NT2/D1 (cell line): ENCODE results near the gene RAB40C.
"Not testable (repeated sequence)": the region's sequence is repeated elsewhere in the genome, so short reads cannot be mapped to it uniquely, and the experiment has no call there.

ENCODE experiments used
- DNase-seq: peaks from one replicate; pipeline ENCODE4 v3.0.0-alpha.2; 2011; ENCODE audit warnings: low read depth, low spot score
- H3K27me3 ChIP-seq: 2 replicates; pipeline ENCODE4 v1.6.0; 2011; ENCODE audit warnings: mild to moderate bottlenecking; ENCODE audit not compliant: insufficient read length, insufficient read depth
- H3K36me3 ChIP-seq: 2 replicates; pipeline ENCODE4 v1.6.1; 2011; ENCODE audit warnings: mild to moderate bottlenecking, low read length, mixed read lengths; ENCODE audit not compliant: insufficient read depth, insufficient read length
- H3K4me1 ChIP-seq: 2 replicates; pipeline ENCODE4 v1.5.1; 2011; ENCODE audit not compliant: insufficient read depth, insufficient read length
- H3K4me3 ChIP-seq: 2 replicates; pipeline ENCODE4 v1.5.1; 2011; ENCODE audit warnings: low read depth; ENCODE audit not compliant: insufficient read length
- H3K9ac ChIP-seq: 2 replicates; pipeline ENCODE4 v1.6.0; 2011; ENCODE audit warnings: low read depth; ENCODE audit not compliant: insufficient read length
- H3K9me3 ChIP-seq: 2 replicates; pipeline ENCODE4 v1.5.1; 2011; ENCODE audit warnings: mild to moderate bottlenecking, low read length; ENCODE audit not compliant: insufficient read depth
- SUZ12 ChIP-seq: IDR thresholded peaks from 2 replicates; pipeline ENCODE4 v1.6.1; 2011; ENCODE audit not compliant: insufficient read length, insufficient read depth; ENCODE audit errors: extremely low read depth
- YY1 ChIP-seq: IDR thresholded peaks from 2 replicates; pipeline ENCODE4 v1.6.1; 2011; ENCODE audit not compliant: insufficient read length, insufficient read depth
- ZNF274 ChIP-seq: IDR thresholded peaks from 2 replicates; pipeline ENCODE4 v1.6.1; 2011; ENCODE audit warnings: mild to moderate bottlenecking, low read depth, low read length

Gene RAB40C

GRCh38 chr16:595094-595528 lies 5.2 kb downstream of the RAB40C start:
- peaks cover 9% of the 10 kb centered on the region for H3K4me1 ChIP-seq
- no peaks in the 10 kb centered on the region; the same call in 1 of the 2 replicates for H3K9me3 ChIP-seq
- no peak overlapping the region for H3K4me3 ChIP-seq
- TF ChIP-seq SUZ12 (no peak), YY1 (no peak), ZNF274 (no peak)
- H3K36me3 ChIP-seq, result peaks cover 42% of the 10 kb centered on the region
- H3K27me3 ChIP-seq, result peaks cover 59% of the 10 kb centered on the region
- no peak for DNase-seq
- H3K9ac ChIP-seq, result no peak overlapping the region

DNA sequence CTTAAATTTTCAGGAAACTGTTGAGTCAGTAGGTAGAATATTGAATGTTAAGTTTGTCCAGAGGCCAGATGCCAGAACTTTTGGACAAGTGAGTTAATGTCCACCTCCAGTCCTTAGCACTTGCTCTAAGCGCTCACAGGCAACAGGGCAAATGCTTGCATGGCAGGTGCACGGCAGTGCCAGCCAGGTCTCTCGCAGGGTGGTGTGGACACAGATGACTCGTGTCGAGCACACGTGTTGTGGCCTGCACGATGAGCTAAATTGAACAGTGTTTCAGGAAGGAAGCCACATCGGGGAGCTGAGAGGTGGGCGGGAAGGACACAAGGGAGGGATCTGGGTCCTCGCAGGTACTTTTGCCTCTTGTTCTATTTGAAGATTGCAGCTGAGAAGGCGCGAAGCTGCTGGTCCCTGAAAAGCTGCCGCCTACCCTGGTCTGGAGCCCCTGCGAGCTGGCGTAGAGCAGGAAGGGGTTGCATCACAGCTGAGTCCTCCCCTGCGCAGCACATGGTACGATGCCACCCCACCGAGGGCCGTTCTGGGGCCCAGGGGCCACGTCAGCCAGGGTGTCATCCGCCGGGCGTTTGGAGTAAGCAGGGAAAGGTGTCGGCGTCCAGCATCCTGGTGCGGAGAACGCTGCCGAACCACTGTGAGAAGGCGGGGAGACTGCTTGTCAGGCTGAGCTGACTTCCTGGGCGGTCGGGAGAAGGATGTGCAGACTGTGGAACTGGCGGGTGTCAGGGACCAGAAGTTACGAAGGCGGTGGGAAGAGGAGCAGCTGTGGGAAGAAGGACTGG lies 6.3 kb downstream of the RAB40C start:
- TF ChIP-seq ZNF274 (no peak), YY1 (no peak), SUZ12 (no peak)

GRCh38 chr16:596736-597060 lies 6.8 kb downstream of the RAB40C start:
- peaks cover 43% of the 10 kb centered on the region for H3K27me3 ChIP-seq
- TF ChIP-seq SUZ12, result no peak
- no peak for TF ChIP-seq YY1
- no peak for TF ChIP-seq ZNF274
- H3K4me3 ChIP-seq, result no peak overlapping the region
- H3K9ac ChIP-seq, result no peak overlapping the region
- H3K9me3 ChIP-seq, result no peaks in the 10 kb centered on the region; the same call in 1 of the 2 replicates
- peaks cover 45% of the 10 kb centered on the region for H3K36me3 ChIP-seq
- peaks cover 7% of the 10 kb centered on the region for H3K4me1 ChIP-seq
- DNase-seq, result no peak

More for the DNA sequence above, 6.3 kb downstream of the RAB40C start:
- DNase-seq, result no peak
- Histone ChIP-seq H3K27me3 (peaks cover 48% of the 10 kb centered on the region), H3K36me3 (peaks cover 43% of the 10 kb centered on the region), H3K9ac (no peak overlapping the region), H3K9me3 (no peaks in the 10 kb centered on the region; the same call in 1 of the 2 replicates), H3K4me1 (peaks cover 7% of the 10 kb centered on the region), H3K4me3 (no peak overlapping the region)

DNA sequence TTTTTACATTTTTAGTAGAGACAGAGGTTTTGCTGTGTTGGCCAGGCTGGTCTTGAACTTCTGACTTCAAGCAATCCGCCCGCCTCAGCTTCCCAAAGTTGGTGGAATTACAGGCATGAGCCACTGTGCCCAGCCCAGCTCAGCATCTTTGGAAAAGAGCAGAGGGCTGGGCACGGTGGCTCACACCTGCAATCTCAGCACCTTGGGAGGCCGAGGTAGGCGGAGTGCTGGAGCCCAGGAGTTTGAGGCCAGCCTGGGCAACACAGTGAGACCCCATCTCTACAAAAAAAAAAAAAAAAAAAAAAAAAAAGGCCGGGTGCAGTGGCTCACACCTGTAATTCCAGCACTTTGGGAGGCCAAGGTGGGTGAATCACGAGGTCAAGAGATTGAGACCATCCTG lies 7.8 kb downstream of the RAB40C start:
- not testable (repeated sequence) for H3K9me3 ChIP-seq, DNase-seq, H3K4me1 ChIP-seq, H3K9ac ChIP-seq, H3K4me3 ChIP-seq
- Histone ChIP-seq H3K36me3 (peaks cover 36% of the 10 kb centered on the region), H3K27me3 (peaks cover 33% of the 10 kb centered on the region)

DNA sequence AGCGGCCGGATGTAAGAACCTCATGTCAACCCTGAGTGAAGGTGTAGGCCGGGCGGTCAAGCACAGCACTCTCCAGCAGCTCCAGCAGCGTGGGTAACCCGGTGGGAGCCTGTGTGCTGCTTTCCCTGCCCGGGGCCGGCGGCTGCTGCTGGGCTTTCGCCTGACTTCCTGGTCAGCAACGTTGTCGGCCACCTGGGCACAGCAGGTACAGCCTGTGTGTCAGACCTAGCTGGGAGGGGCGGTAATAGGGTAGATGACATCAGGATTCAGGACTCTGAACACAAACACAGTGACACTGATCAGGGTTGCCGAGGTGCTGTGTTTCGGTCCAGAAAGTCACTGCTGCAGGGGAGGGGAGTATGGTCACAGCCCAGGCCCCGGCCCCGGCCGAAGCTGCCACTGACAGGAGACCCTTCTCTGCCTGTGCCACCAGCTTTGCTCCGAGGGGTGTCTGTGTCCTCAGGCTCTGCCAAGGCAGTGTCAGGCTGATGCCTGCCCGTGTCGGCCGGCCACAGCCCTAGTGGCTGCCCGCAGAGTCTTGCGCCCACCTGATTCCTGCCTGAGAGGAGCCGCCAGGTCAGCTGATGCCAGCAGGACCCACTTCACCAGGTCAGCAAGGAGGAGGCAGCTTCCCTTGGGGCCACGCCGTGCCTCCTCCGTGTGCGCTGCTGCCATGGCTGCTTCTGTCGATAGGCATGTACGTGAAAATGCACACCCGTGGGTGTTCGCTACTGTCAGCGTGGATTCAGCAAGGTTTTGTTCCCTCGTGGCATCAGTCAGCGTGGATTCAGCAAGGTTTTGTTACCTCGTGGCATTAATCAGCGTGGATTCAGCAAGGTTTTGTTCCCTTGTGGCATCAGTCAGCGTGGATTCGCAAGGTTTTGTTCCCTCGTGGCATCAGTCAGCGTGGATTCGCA lies 9.2 kb downstream of the RAB40C start:
- no peak for DNase-seq
- no peak overlapping the region for H3K4me3 ChIP-seq
- peaks cover 2% of the 10 kb centered on the region for H3K4me1 ChIP-seq
- H3K27me3 ChIP-seq, result peaks cover 19% of the 10 kb centered on the region
- H3K36me3 ChIP-seq, result peaks cover 27% of the 10 kb centered on the region
- TF ChIP-seq SUZ12 (no peak), YY1 (no peak), ZNF274 (no peak)
- H3K9ac ChIP-seq, result no peak overlapping the region
- no peaks in the 10 kb centered on the region; the same call in 1 of the 2 replicates for H3K9me3 ChIP-seq

DNA sequence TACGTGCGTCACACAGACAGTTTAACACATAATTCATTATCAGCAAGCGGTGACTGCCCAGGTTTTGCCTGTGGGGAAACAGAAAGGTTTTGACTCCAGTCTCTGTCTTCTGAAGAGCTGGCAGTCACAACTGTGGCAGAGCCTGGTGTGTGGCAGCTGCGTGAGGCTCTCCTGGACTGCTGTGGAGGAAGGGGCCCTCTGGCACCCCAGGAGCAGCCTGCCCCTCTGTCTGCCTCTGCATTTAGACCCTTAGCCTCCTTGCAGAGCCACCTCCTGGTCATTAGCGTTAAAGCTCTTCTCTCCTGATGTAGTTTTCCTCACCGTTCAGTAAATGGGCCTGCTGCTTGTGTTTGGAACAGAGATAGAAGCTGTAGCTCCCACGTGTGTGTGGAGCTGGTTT lies 10.9 kb downstream of the RAB40C start:
- no peak for TF ChIP-seq SUZ12
- TF ChIP-seq YY1, result no peak
- TF ChIP-seq ZNF274, result no peak
- Histone ChIP-seq H3K36me3 (peaks cover 27% of the 10 kb centered on the region), H3K9me3 (peaks cover 5% of the 10 kb centered on the region; the same call in 1 of the 2 replicates), H3K4me3 (no peak overlapping the region), H3K9ac (no peak overlapping the region), H3K27me3 (peaks cover 9% of the 10 kb centered on the region), H3K4me1 (peaks cover 2% of the 10 kb centered on the region)
- DNase-seq, result no peak

- Histone ChIP-seq H3K9me3 (peaks cover 5% of the 10 kb centered on the region; the same call in 1 of the 2 replicates), H3K36me3 (peaks cover 12% of the 10 kb centered on the region), H3K4me1 (peaks cover 4% of the 10 kb centered on the region), H3K4me3 (no peak overlapping the region), H3K27me3 (peaks cover 3% of the 10 kb centered on the region), H3K9ac (no peak overlapping the region)
- no peak for DNase-seq
- TF ChIP-seq YY1 (no peak), ZNF274 (no peak), SUZ12 (no peak)
Observed at GRCh38 chr16:603933-604332, 14.1 kb downstream of the RAB40C start.
